K562 (cell line): ENCODE measurements around the gene SCFD2. TPM values are rescaled to one million over a fixed set of nuclear protein-coding genes. Genes with fewer than 3 reads are reported as not detected.

Experiments
- ATAC-seq: fragments of 200-7000 bp; cut with Tn5 transposase; 3 replicates; pipeline ENCODE4 v1.9.1; 2020; ENCODE audit warnings: moderate library complexity
- BruUV-seq: library from RNA; stranded (reverse); fragments of 400-500 nt; replicated peaks from 2 replicates; lab custom pipeline; 2021; lab: Mats Ljungman, UMichigan
- CTCF ChIA-PET: fragments of 300-600 bp; formaldehyde crosslinking; extraction: SDS; loops from one replicate; lab custom pipeline; 2021; ENCODE audit warnings: low intra/inter-chr PET ratio; lab: Yijun Ruan, JAX
- POLR2A ChIA-PET: fragments of 300-600, 350-650 bp; sonication (Branson Sonifier 250); formaldehyde crosslinking; extraction: SDS; loops from one replicate; lab custom pipeline; 2021; ENCODE audit warnings: antibody characterized with exemption, inconsistent platforms; lab: Yijun Ruan, JAX
- DNase-seq, 4 experiments: peaks; one replicate each; pipeline versions ENCODE4 v3.0.0 to v3.0.0-alpha.2; 2011 to 2018; ENCODE audit warnings: low spot score in 3 of 4, mixed read lengths in 3 of 4; ENCODE audit errors: extremely low read depth in 1 of 4
- FAIRE-seq: peaks from 2 replicates; lab custom pipeline; 2011; peaks lifted over from hg19 to GRCh38; lab: Jason Lieb, UNC
- H2AFZ ChIP-seq: 2 replicates; pipeline ENCODE4 v1.6.0; 2011; ENCODE audit warnings: low read depth, low read length, control low read depth, inconsistent platforms
- H3K27ac ChIP-seq: fragments of 200-600 bp; 3 replicates; pipeline ENCODE4 v1.8.0; 2011; ENCODE audit warnings: low read depth, mild to moderate bottlenecking, control low read depth, inconsistent platforms, low read length, moderate library complexity, mixed read lengths; ENCODE audit errors: extremely low read depth
- H3K27me3 ChIP-seq, 2 experiments: fragments of 300-600 bp in 1 of 2; 2 replicates in 1 of 2; 3 replicates in 1 of 2; pipeline versions ENCODE4 v1.6.0 to v1.8.0; 2011; ENCODE audit warnings: inconsistent platforms in 2 of 2, low read length in 2 of 2, mild to moderate bottlenecking in 1 of 2, mixed read lengths in 1 of 2, moderate library complexity in 1 of 2; ENCODE audit not compliant: control insufficient read depth in 2 of 2, insufficient read depth in 2 of 2
- H3K36me3 ChIP-seq: fragments of 300-600 bp; 3 replicates; pipeline ENCODE4 v1.8.0; 2011; ENCODE audit warnings: mild to moderate bottlenecking, low read length, inconsistent platforms; ENCODE audit not compliant: control insufficient read depth, insufficient read depth
- H3K4me1 ChIP-seq, 2 experiments: fragments of 200-600 bp in 1 of 2; replicated peaks in 1 of 2; 2 replicates in 1 of 2; 3 replicates in 1 of 2; pipeline versions ENCODE4 v1.5.1 to v1.8.0; 2011; ENCODE audit warnings: inconsistent platforms in 2 of 2, low read length in 2 of 2, mild to moderate bottlenecking in 1 of 2, mixed read lengths in 1 of 2, moderate library complexity in 1 of 2; ENCODE audit not compliant: control insufficient read depth in 2 of 2, insufficient read depth in 2 of 2
- H3K4me2 ChIP-seq: 2 replicates; pipeline ENCODE4 v1.6.1; 2011; ENCODE audit warnings: low read length, control low read depth, inconsistent platforms, mixed read lengths; ENCODE audit not compliant: insufficient read depth
- H3K4me3 ChIP-seq: fragments of 200-600 bp; sonication (generic), shearing (Covaris generic); 2 replicates; pipeline ENCODE4 v1.5.1; 2016; ENCODE audit warnings: control low read depth, inconsistent platforms
- H3K79me2 ChIP-seq: fragments of 200-600 bp; 3 replicates; pipeline ENCODE4 v1.8.0; 2011; ENCODE audit warnings: low read length, inconsistent platforms; ENCODE audit not compliant: control insufficient read depth, insufficient read depth
- H3K9ac ChIP-seq, 2 experiments: 2 replicates each; pipeline versions ENCODE4 v1.6.0 to v1.6.1; 2011; ENCODE audit warnings: low read depth in 2 of 2, low read length in 2 of 2, control low read depth in 1 of 2, inconsistent platforms in 1 of 2, mild to moderate bottlenecking in 1 of 2, mixed read lengths in 1 of 2; ENCODE audit not compliant: insufficient read depth in 1 of 2
- H3K9me1 ChIP-seq: one replicate; pipeline ENCODE4 v1.6.0; 2011; ENCODE audit warnings: inconsistent platforms, mild to moderate bottlenecking, low read length, moderate library complexity; ENCODE audit not compliant: control insufficient read depth, insufficient read depth
- H3K9me3 ChIP-seq: replicated peaks from 2 replicates; pipeline ENCODE4 v1.5.1; 2011; ENCODE audit warnings: low read depth, low read length, inconsistent platforms; ENCODE audit not compliant: control insufficient read depth, insufficient read depth
- H4K20me1 ChIP-seq: replicated peaks from 2 replicates; pipeline ENCODE4 v1.6.1; 2011; ENCODE audit warnings: low read length, inconsistent platforms, mixed read lengths; ENCODE audit not compliant: control insufficient read depth, insufficient read depth
- HDGF ChIP-seq: fragments of 450-650 bp; IDR thresholded peaks from 2 replicates; pipeline ENCODE4 v1.6.1; 2016
- HMBOX1 ChIP-seq: sonication (generic); IDR thresholded peaks from 2 replicates; pipeline ENCODE4 v1.6.1; 2016
- HSF4 ChIP-seq: fragments of 250-450 bp; sonication (Bioruptor Pico); IDR thresholded peaks from 2 replicates; pipeline ENCODE4 v2.1.2; 2022; ENCODE audit warnings: mild to moderate bottlenecking, moderate library complexity, borderline replicate concordance
- IFI16 ChIP-seq: fragments of 250-450 bp; sonication (Bioruptor Pico); IDR thresholded peaks from 2 replicates; pipeline ENCODE4 v2.1.2; 2022; ENCODE audit warnings: mild to moderate bottlenecking, inconsistent platforms
- JUND ChIP-seq, 2 experiments: IDR thresholded peaks; 2 replicates in 1 of 2; 3 replicates in 1 of 2; pipeline ENCODE4 v1.6.1; 2011; ENCODE audit warnings: borderline replicate concordance in 2 of 2, low read depth in 2 of 2, low read length in 2 of 2, improper control_type of control experiment in 1 of 2, missing biosample characterization in 1 of 2, missing genetic modification characterization in 1 of 2, missing genetic modification reagents in 1 of 2
- KAT7 ChIP-seq: sonication (generic); formaldehyde crosslinking; IDR thresholded peaks from 2 replicates; pipeline ENCODE4 v1.8.0; 2022; ENCODE audit warnings: missing genetic modification reagents, mild to moderate bottlenecking, borderline replicate concordance
- KAT8 ChIP-seq: fragments of 450-650 bp; IDR thresholded peaks from 2 replicates; pipeline ENCODE4 v1.6.1; 2016; ENCODE audit warnings: low read depth, mild to moderate bottlenecking
- KDM1A ChIP-seq, 2 experiments: fragments of 450-650 bp; IDR thresholded peaks; 2 replicates each; pipeline ENCODE4 v1.6.1; 2016; ENCODE audit warnings: mild to moderate bottlenecking in 2 of 2
- MLLT1 ChIP-seq, 2 experiments: fragments of 450-650 bp; IDR thresholded peaks; 2 replicates each; pipeline ENCODE4 v1.6.1; 2016
- MXI1 ChIP-seq: IDR thresholded peaks from 2 replicates; pipeline ENCODE4 v1.6.1; 2011; ENCODE audit warnings: low read depth, mild to moderate bottlenecking, improper control_type of control experiment, low read length
- NKRF ChIP-seq: fragments of 450-650 bp; IDR thresholded peaks from 2 replicates; pipeline ENCODE4 v1.6.1; 2016; ENCODE audit warnings: borderline replicate concordance
- NR0B1 ChIP-seq: fragments of 450-650 bp; IDR thresholded peaks from one replicate; pipeline ENCODE4 v1.6.1; 2018; ENCODE audit warnings: mild to moderate bottlenecking, moderate library complexity; ENCODE audit not compliant: partially characterized antibody
- POLR3G ChIP-seq: IDR thresholded peaks from 2 replicates; pipeline ENCODE4 v1.6.1; 2011; ENCODE audit not compliant: insufficient read length, insufficient replicate concordance; ENCODE audit errors: extremely low read depth
- SRSF7 ChIP-seq: fragments of 200-400 bp; formaldehyde crosslinking; optimal IDR thresholded peaks from 2 replicates; pipeline ENCODE3; 2017; ENCODE audit warnings: mild to moderate bottlenecking, low read depth, low read length
- TSC22D4 ChIP-seq: fragments of 450-650 bp; IDR thresholded peaks from 2 replicates; pipeline ENCODE4 v1.6.1; 2016; ENCODE audit warnings: missing genetic modification characterization, missing biosample characterization, control low read depth
- ZBTB1 ChIP-seq: sonication (generic); formaldehyde crosslinking; IDR thresholded peaks from 2 replicates; pipeline ENCODE4 v1.8.1; 2023; ENCODE audit warnings: missing genetic modification reagents, low read depth, mild to moderate bottlenecking, borderline replicate concordance
- ZC3H8 ChIP-seq: fragments of 450-650 bp; IDR thresholded peaks from 2 replicates; pipeline ENCODE4 v1.6.1; 2017
- ZNF41 ChIP-seq: fragments of 250-450 bp; sonication (Bioruptor Pico); conservative IDR thresholded peaks from 2 replicates; pipeline ENCODE4 v1.4.0; 2020; ENCODE audit warnings: mild to moderate bottlenecking
- ZNF75A ChIP-seq: fragments of 450-650 bp; formaldehyde crosslinking; IDR thresholded peaks from 2 replicates; pipeline ENCODE4 v1.4.0; 2020; ENCODE audit warnings: mild to moderate bottlenecking
- WGBS: fragments of 100-300 bp; shearing (Covaris generic); methylation state at CpG from one replicate; pipeline ENCODE4 v1.1.6; 2016; ENCODE audit warnings: low coverage, mixed read lengths; ENCODE audit not compliant: insufficient coverage; ENCODE audit errors: missing lambda C conversion rate; 5-methylcytosine and 5-hydroxymethylcytosine counted together
- in situ Hi-C: fragments of 300-500 bp; cut with MboI; formaldehyde crosslinking; loops from 4 replicates; pipeline ENCODE4 v1.15.0; 2018; ENCODE audit warnings: inconsistent platforms, mixed read lengths
- intact Hi-C: fragments of 100-400 bp; cut with micrococcal nuclease; formaldehyde crosslinking; loops from 2 replicates; pipeline ENCODE4 v1.14.2; 2022
- polyA plus RNA-seq, 8 experiments: library from polyadenylated mRNA; depleted of rRNA in 4 of 8; stranded (reverse) in 5 of 8; unstranded in 3 of 8; fragments of >200 nt; fragmentation: Nextera tagmentation in 2 of 8; fragmentation: Illumina TruSeq in 1 of 8; extraction: Ambion mirVana in 2 of 8; extraction: Trizol in 1 of 8; gene quantifications; 2 replicates each; pipeline versions ENCODE4 v1.2.1 to v1.2.3, GENCODE V29; 2011 to 2014; ENCODE audit warnings: inconsistent platforms in 1 of 8, missing spikeins in 1 of 8
- total RNA-seq, 7 experiments: library from RNA; depleted of rRNA in 6 of 7; stranded (reverse); fragments of >200 nt in 6 of 7; fragmentation: Illumina TruSeq in 2 of 7; extraction: Trizol in 2 of 7; gene quantifications; 2 replicates each; pipeline versions ENCODE4 v1.2.1 to v1.2.3, GENCODE V29; 2011 to 2021; ENCODE audit warnings: low replicate concordance in 1 of 7

Gene SCFD2
- total and polyA plus RNA-seq, 9 of the 15 experiments (the other 6 are each of a cell fraction or from before 2014, with no cell fraction given), result 5.7 to 30.3 (median 22.8) TPM

- DNase-seq, result no peak
- CTCF ChIA-PET, result no interaction called here
- no peaks in the 10 kb centered on the region for H3K9me1 ChIP-seq
- BruUV-seq, result no TSS peak
- intact Hi-C loops (no loop called here), in situ Hi-C loops (no loop called here)
- no peaks in the 10 kb centered on the region for H3K36me3 ChIP-seq
- no peaks in the 10 kb centered on the region for H3K9me3 ChIP-seq
- no peak overlapping the region for H3K9ac ChIP-seq
- no peak for ATAC-seq
- no peaks in the 10 kb centered on the region for H4K20me1 ChIP-seq
- no peaks in the 10 kb centered on the region for H3K27me3 ChIP-seq
- WGBS, result 61% methylated on average over 4 of the region's 4 CpGs
- POLR2A ChIA-PET, result no interaction called here
- no peak overlapping the region for H3K4me2 ChIP-seq
- no peak overlapping the region for H3K4me3 ChIP-seq
- H3K27ac ChIP-seq, result no peak overlapping the region
- no peaks in the 10 kb centered on the region for H3K4me1 ChIP-seq
- FAIRE-seq, result no peak
- H2AFZ ChIP-seq, result no peak overlapping the region
- H3K79me2 ChIP-seq, result no peaks in the 10 kb centered on the region
- TF ChIP-seq JUND (IDR thresholded peaks at IDR 0.05; ENCODE audit: borderline replicate concordance, low read depth, low read length) (no peak), JUND (tag; IDR thresholded peaks at IDR 0.05; ENCODE audit: borderline replicate concordance, low read depth, low read length) (no peak), HSF4 (CRISPR knock-in tag) (no peak), NKRF (no peak), KAT8 (no peak), ZNF75A (CRISPR knock-in tag) (no peak), KAT7 (CRISPR knock-in tag) (no peak), NR0B1 (no peak), SRSF7 (no peak), HDGF (no peak), ZC3H8 (no peak), ZNF41 (CRISPR knock-in tag) (no peak), POLR3G (no peak), IFI16 (CRISPR knock-in tag) (no peak), KDM1A (IDR thresholded peaks at IDR 0.05) (no peak), TSC22D4 (tag) (no peak), HMBOX1 (no peak), ZBTB1 (no peak), MLLT1 (IDR thresholded peaks at IDR 0.05) (no peak), MXI1 (no peak)
These were observed 489.8 kb downstream of the SCFD2 start for GRCh38 chr4:52876069-52876468.
